GM12865 (cell line): Measurements from ENCODE around the gene EIF2AK3.

Experiments used
- DNase-seq: peaks from one replicate; pipeline ENCODE4 v3.0.0; 2010; ENCODE audit warnings: low read depth
- H3K4me3 ChIP-seq: 2 replicates; pipeline ENCODE4 v1.5.1; 2011; ENCODE audit warnings: mild to moderate bottlenecking, low read depth, low read length, control low read depth
- TF ChIP-seq, protein P1 (sequence below): IDR thresholded peaks from 2 replicates; pipeline ENCODE4 v1.5.1; 2011; ENCODE audit warnings: low read length, control low read depth, low read depth, inconsistent platforms; ENCODE audit not compliant: insufficient read depth; ENCODE audit errors: missing control alignments

EIF2AK3 gene

DNA sequence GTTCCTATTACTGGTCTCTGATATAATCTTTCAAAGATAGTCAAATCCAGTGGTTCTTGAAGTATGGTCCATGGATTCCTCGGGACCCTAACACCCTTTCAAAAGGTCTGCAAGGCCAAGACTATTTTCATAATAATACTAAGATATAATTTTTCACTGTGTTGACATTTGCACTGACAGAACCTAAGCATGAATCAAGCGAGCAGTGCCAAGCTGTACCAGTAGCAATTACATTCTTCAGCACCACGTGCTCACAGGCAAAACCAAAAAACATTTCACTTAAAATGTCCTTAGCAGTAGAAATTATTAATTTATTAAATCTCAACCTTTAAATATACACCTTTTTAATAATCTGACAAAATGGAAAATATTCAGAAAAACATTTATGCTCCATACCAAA lies 59.1 kb downstream of the EIF2AK3 start:
- H3K4me3 ChIP-seq: no peak overlapping the region
- TF ChIP-seq, protein P1, sequence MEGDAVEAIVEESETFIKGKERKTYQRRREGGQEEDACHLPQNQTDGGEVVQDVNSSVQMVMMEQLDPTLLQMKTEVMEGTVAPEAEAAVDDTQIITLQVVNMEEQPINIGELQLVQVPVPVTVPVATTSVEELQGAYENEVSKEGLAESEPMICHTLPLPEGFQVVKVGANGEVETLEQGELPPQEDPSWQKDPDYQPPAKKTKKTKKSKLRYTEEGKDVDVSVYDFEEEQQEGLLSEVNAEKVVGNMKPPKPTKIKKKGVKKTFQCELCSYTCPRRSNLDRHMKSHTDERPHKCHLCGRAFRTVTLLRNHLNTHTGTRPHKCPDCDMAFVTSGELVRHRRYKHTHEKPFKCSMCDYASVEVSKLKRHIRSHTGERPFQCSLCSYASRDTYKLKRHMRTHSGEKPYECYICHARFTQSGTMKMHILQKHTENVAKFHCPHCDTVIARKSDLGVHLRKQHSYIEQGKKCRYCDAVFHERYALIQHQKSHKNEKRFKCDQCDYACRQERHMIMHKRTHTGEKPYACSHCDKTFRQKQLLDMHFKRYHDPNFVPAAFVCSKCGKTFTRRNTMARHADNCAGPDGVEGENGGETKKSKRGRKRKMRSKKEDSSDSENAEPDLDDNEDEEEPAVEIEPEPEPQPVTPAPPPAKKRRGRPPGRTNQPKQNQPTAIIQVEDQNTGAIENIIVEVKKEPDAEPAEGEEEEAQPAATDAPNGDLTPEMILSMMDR: no peak
- no peak for DNase-seq

DNA sequence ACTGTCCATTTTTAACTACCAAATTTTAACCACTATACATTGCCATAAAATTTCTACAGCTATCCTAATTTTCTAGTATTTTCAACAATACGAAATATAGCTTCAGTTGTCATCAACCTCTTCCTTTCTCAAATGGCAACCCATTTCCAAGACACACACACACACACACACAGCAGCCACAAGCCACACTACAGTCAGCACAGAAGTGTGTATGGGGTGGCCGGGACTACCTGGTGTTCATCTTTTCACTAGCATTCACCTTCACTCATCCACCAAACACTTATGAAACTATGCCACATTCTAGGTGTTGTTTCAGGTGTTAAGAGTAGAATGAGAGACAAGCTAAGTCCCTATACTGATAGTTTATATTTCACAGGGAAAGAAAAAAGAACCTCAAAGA lies 62.9 kb downstream of the EIF2AK3 start:
- no peak overlapping the region for H3K4me3 ChIP-seq
- TF ChIP-seq, protein P1: no peak
- DNase-seq: no peak

DNA sequence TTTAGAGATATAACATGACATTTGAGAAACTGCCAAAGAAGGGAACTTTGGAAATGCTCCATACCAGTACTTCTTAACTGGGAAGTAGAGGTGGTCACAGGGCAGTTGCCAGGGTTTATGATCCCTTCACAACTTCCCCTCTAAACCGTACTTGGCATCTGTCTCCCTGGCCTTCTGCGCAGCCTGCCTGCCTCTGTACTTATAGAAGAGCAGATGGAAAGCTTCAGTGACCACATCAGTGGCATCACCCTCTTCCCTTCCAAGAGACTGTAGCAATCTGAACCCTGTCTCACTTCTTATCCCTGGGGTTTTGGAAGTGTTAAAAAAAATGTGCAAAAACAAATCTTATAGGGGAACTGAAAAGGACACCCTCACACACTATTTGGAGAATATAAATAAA lies 64.1 kb downstream of the EIF2AK3 start:
- TF ChIP-seq, protein P1: no peak
- no peak overlapping the region for H3K4me3 ChIP-seq
- no peak for DNase-seq

DNA sequence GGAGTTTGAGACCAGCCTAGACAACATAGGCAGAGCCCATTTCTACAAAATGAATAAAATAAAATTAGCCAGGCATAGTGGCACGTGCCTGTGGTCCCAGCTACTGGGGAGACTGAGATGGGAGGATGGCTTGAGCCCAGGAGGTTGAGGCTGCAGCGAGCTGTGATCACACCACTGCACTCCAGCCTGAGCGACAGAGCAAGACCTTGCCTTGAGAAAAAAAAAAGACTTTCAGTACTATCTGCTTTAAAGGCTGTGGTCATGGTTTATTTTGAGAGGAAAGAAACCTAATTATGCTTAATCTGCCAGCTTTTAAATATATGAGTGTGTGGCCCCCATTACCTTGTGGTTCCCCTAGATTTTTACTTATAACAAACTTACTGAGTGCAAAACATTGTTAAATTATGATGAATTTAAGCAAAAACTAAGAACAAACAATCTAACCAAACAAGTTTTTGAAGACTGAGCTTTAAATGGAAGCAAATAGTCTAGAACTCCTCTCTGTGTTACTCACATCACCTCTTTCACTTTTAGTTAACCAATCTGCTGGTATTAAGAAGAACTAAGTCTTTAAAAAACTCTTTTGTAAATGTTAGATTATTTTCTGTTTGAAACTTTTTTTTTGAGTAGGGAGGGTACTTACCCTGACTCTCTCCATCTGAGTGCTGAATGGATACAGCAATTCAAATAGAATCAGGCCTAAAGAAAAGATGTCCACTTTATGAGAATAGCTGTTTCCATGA lies 65.4 kb downstream of the EIF2AK3 start:
- no peak overlapping the region for H3K4me3 ChIP-seq
- DNase-seq: peak; percentile 48
- TF ChIP-seq, protein P1: no peak

DNA sequence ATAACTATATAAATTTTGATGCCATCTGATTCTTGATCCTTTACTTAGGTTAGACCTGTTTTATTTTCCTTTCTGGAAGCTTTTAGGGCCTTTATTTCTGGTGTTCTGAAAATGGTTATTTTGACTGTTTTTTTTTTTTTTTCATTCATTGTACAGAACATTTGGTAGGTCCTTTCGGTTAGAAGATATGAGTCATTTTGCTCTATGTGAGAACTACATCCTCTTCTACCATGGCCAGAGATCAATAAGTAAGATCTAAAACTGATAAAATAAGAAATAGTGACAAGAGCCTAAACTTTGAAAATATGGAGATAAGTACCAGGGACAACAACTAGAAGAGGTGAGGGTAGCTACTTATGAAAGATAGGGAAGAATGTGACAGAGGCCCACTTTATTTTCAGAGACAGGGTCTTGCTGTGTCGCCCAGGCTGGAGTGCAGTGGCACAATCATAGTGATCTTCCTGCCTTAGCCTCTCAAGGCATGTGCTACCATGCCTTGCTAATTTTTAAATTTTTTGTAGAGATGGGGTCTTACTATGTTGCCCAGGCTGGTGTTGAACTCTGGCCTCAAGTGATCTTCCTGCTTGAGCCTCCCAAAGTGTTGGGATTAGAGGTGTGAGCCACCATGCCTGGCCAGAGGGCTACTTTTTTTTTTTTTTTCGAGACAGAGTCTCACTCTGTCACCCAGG lies 66.5 kb downstream of the EIF2AK3 start:
- peak; percentile 30 for DNase-seq
- TF ChIP-seq, protein P1: no peak
- H3K4me3 ChIP-seq: no peak overlapping the region

DNA sequence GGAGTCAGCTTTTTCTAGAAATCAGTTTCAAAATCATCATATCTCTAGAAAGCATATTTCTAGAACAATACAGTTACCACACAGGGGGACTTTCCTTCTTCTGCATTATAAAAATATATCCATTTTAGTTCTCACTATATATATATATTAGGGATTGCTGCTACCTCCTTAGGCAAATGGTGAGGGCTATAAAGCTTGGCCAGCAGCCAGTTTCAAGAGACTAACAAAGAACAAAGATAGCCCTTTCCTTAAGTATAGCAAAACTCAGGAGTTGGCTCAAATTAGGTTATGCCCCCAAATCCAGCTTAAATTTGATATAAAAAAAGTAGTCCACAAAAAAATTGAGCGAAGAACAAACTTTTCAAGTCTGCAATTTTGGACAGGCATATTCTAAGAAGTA lies 70.0 kb downstream of the EIF2AK3 start:
- DNase-seq: no peak
- TF ChIP-seq, protein P1: no peak
- H3K4me3 ChIP-seq: no peak overlapping the region

DNA sequence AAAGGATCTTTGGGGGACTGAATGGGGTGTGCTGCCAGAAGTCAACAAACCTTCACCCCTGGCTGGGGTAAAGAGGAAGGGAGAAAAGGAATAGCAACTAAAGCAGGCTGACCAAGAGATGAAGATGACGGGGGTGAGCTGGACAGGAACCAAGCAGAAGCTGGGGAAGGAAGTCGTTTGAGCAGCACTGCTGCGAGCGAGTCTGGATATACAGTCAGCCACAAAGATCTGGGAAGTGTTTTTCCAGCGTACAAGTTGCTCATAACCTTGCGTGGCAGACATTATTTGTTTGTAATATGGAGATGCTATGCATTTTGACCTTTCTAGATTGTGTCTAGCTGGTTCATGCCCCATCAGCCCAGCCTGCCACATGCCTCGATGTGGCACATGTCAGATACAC lies 71.2 kb downstream of the EIF2AK3 start:
- TF ChIP-seq, protein P1: no peak
- no peak for DNase-seq
- no peak overlapping the region for H3K4me3 ChIP-seq
